GM18505 (cell line): ENCODE measurements around the gene CPED1.
"Not testable (repeated sequence)": the region's sequence is repeated elsewhere in the genome, so short reads cannot be mapped to it uniquely, and the experiment has no call there.

ENCODE experiments used
- ATAC-seq: cut with Tn5 transposase; IDR thresholded peaks from one replicate; pipeline ENCODE4 v1.9.1; 2021; ENCODE audit not compliant: unreplicated experiment
- POLR2A ChIP-seq: IDR thresholded peaks from 4 replicates; pipeline ENCODE4 v1.6.1; 2011; ENCODE audit warnings: borderline replicate concordance; ENCODE audit not compliant: insufficient read depth, insufficient read length; ENCODE audit errors: extremely low read depth

CPED1 gene

GRCh38 chr7:121023194-121023593 lies 34.7 kb downstream of the CPED1 start:
- ATAC-seq: no peak

GRCh38 chr7:121023683-121024511 lies 35.4 kb downstream of the CPED1 start:
- no peak for ATAC-seq
- no peak for TF ChIP-seq POLR2A

More at GRCh38 chr7:121023194-121023593, 34.7 kb downstream of the CPED1 start:
- no peak for TF ChIP-seq POLR2A

GRCh38 chr7:121024611-121025010 lies 36.1 kb downstream of the CPED1 start:
- no peak for TF ChIP-seq POLR2A
- no peak for ATAC-seq

- TF ChIP-seq POLR2A: no peak
- ATAC-seq: no peak
These were observed 37.6 kb downstream of the CPED1 start for GRCh38 chr7:121026159-121026558.

- ATAC-seq: no peak
- TF ChIP-seq POLR2A: no peak
These were observed 38.1 kb downstream of the CPED1 start for GRCh38 chr7:121026577-121027111.

GRCh38 chr7:121027761-121028669 lies 39.5 kb downstream of the CPED1 start:
- TF ChIP-seq POLR2A: no peak
- no peak for ATAC-seq

GRCh38 chr7:121029302-121029701 lies 40.8 kb downstream of the CPED1 start:
- ATAC-seq: no peak
- TF ChIP-seq POLR2A: no peak

GRCh38 chr7:121030308-121030707 lies 41.8 kb downstream of the CPED1 start:
- ATAC-seq: no peak
- TF ChIP-seq POLR2A: no peak

- TF ChIP-seq POLR2A: no peak
These were observed 44.3 kb downstream of the CPED1 start for GRCh38 chr7:121032645-121033460.

GRCh38 chr7:121034929-121035328 lies 46.4 kb downstream of the CPED1 start:
- no peak for ATAC-seq
- no peak for TF ChIP-seq POLR2A

More at GRCh38 chr7:121032645-121033460, 44.3 kb downstream of the CPED1 start:
- ATAC-seq: no peak

- not testable (repeated sequence) for ATAC-seq
These were observed 48.3 kb downstream of the CPED1 start for GRCh38 chr7:121036776-121037175.

- ATAC-seq: not testable (repeated sequence)
These were observed 48.8 kb downstream of the CPED1 start for GRCh38 chr7:121037329-121037728.

- no peak for ATAC-seq
- no peak for TF ChIP-seq POLR2A
These were observed 49.6 kb downstream of the CPED1 start for GRCh38 chr7:121037957-121038716.
